Kidney epithelial cell (primary cell): ENCODE data around the gene KARS1. TPM values are rescaled to one million over a fixed set of nuclear protein-coding genes. Genes with fewer than 3 reads are reported as not detected.

Source experiments
- total RNA-seq: library from RNA; depleted of rRNA; stranded (reverse); fragments of >200 nt; gene quantifications from 2 replicates; pipeline ENCODE4 v1.2.3, GENCODE V29; 2015

The KARS1 gene
- total RNA-seq, 1 donor from 2014 or later = 233 TPM

Other genes starting within 250 kb of the KARS1 start
- 38.0 and 59.7 TPM in 2 replicates for gene CFDP1, start 214.2 kb downstream of the KARS1 start, total RNA-seq
- gene TMEM170A, start 183.0 kb downstream of the KARS1 start, total RNA-seq = 29.1 and 30.2 TPM in 2 replicates
- gene CHST6, start 152.2 kb downstream of the KARS1 start, total RNA-seq = 1.6 and 2.4 TPM in 2 replicates
- gene CHST5, start 111.6 kb downstream of the KARS1 start, total RNA-seq = 0.07 TPM in 1 of 2 replicates, not detected in the other
- 14.9 and 16.0 TPM in 2 replicates for gene TMEM231, start 91.4 kb downstream of the KARS1 start, total RNA-seq
- 67.9 and 75.6 TPM in 2 replicates for gene GABARAPL2, start 81.3 kb downstream of the KARS1 start, total RNA-seq
- gene ADAT1, start 24.4 kb downstream of the KARS1 start, total RNA-seq = 54.6 and 60.5 TPM in 2 replicates
- 56.8 and 59.9 TPM in 2 replicates for gene TERF2IP, start 108 bp upstream of the KARS1 start, total RNA-seq
- not detected in 2 replicates for gene CPHXL2, start 29.3 kb upstream of the KARS1 start, total RNA-seq
- not detected in 2 replicates for gene DUXB, start 53.8 kb upstream of the KARS1 start, total RNA-seq
- not detected in 2 replicates for gene CPHXL, start 78.8 kb upstream of the KARS1 start, total RNA-seq